OCI-LY7 (cell line): ENCODE data around the gene PCBD2. TPM values are rescaled to one million over a fixed set of nuclear protein-coding genes. Genes with fewer than 3 reads are reported as not detected.

Experiments
- BruUV-seq: library from RNA; stranded (reverse); fragments of 400-500 nt; replicated peaks from 2 replicates; lab custom pipeline; 2021; lab: Mats Ljungman, UMichigan
- CTCF ChIA-PET: fragments of 300-600 bp; sonication (Branson Sonifier 250); formaldehyde crosslinking; loops from one replicate; lab custom pipeline; 2022; ENCODE audit warnings: antibody characterized with exemption; ENCODE audit not compliant: unreplicated experiment; lab: Charles Lee
- POLR2A ChIA-PET: fragments of 300-600 bp; sonication (Branson Sonifier 250); formaldehyde crosslinking; loops from one replicate; lab custom pipeline; 2022; ENCODE audit warnings: antibody characterized with exemption; lab: Charles Lee
- DNase-seq: peaks from one replicate; pipeline ENCODE4 v3.0.0-alpha.2; 2015; ENCODE audit warnings: low spot score
- H2AFZ ChIP-seq: fragments of 200-600 bp; sonication (generic), shearing (Covaris generic); 2 replicates; pipeline ENCODE4 v1.6.1; 2014; ENCODE audit warnings: mild to moderate bottlenecking, antibody characterized with exemption, low read length, moderate library complexity
- H3K27ac ChIP-seq: fragments of 200-600 bp; sonication (generic); 2 replicates; pipeline ENCODE4 v1.5.1; 2014; ENCODE audit warnings: mixed run types, low read depth, mild to moderate bottlenecking, moderate library complexity, low read length, inconsistent platforms; ENCODE audit not compliant: poor library complexity, severe bottlenecking
- H3K36me3 ChIP-seq: fragments of 200-600 bp; sonication (generic); 2 replicates; pipeline ENCODE4 v1.6.1; 2014; ENCODE audit warnings: mild to moderate bottlenecking, antibody characterized with exemption, low read length, moderate library complexity, mixed read lengths; ENCODE audit not compliant: insufficient read depth
- H3K4me1 ChIP-seq: fragments of 200-600 bp; sonication (generic); 2 replicates; pipeline ENCODE4 v1.5.1; 2014; ENCODE audit warnings: mild to moderate bottlenecking, low read length; ENCODE audit not compliant: insufficient read depth, poor library complexity, severe bottlenecking
- H3K4me2 ChIP-seq: fragments of 200-600 bp; sonication (generic); 2 replicates; pipeline ENCODE4 v1.6.1; 2014; ENCODE audit warnings: mild to moderate bottlenecking, low read length
- H3K4me3 ChIP-seq: fragments of 200-600 bp; sonication (generic); 2 replicates; pipeline ENCODE4 v1.5.1; 2014; ENCODE audit warnings: mild to moderate bottlenecking, low read depth, low read length; ENCODE audit not compliant: poor library complexity, severe bottlenecking
- H3K79me2 ChIP-seq: fragments of 200-600 bp; sonication (generic); 2 replicates; pipeline ENCODE4 v1.6.1; 2016; ENCODE audit warnings: low read depth, mild to moderate bottlenecking, low read length, moderate library complexity, mixed read lengths; ENCODE audit not compliant: insufficient read depth
- H3K9me2 ChIP-seq: fragments of 200-600 bp; sonication (generic); 2 replicates; pipeline ENCODE4 v1.6.1; 2016; ENCODE audit warnings: mild to moderate bottlenecking, low read length, mixed read lengths; ENCODE audit not compliant: insufficient read depth
- H3K9me3 ChIP-seq: fragments of 200-600 bp; sonication (generic); 2 replicates; pipeline ENCODE4 v1.6.1; 2014; ENCODE audit warnings: mild to moderate bottlenecking, mixed run types, low read length, mixed read lengths
- H4K20me1 ChIP-seq: fragments of 200-600 bp; sonication (generic); 2 replicates; pipeline ENCODE4 v1.6.1; 2014; ENCODE audit warnings: mild to moderate bottlenecking, antibody characterized with exemption, low read length, moderate library complexity, mixed read lengths; ENCODE audit not compliant: insufficient read depth
- CTCF ChIP-seq: fragments of 200-600 bp; sonication (generic); conservative IDR thresholded peaks from 2 replicates; pipeline ENCODE4 v1.5.1; 2014; ENCODE audit warnings: mild to moderate bottlenecking, antibody characterized with exemption, low read length, moderate library complexity, mixed read lengths
- EZH2phosphoT487 ChIP-seq: fragments of 200-600 bp; sonication (generic); IDR thresholded peaks from 2 replicates; pipeline ENCODE4 v1.6.1; 2018; ENCODE audit warnings: low read depth, borderline replicate concordance, mild to moderate bottlenecking, mixed run types, antibody characterized with exemption, low read length, moderate library complexity, mixed read lengths
- intact Hi-C: fragments of 100-400 bp; cut with micrococcal nuclease; formaldehyde crosslinking; loops from one replicate; pipeline ENCODE4 v1.10.0; 2022; ENCODE audit not compliant: unreplicated experiment
- total RNA-seq, 2 experiments: library from RNA; depleted of rRNA in 1 of 2; stranded (reverse); fragments of >200 nt in 1 of 2; shearing (Covaris generic) in 1 of 2; gene quantifications; 2 replicates each; pipeline ENCODE4 v1.2.3, GENCODE V29; 2014 to 2022

The PCBD2 gene
- total RNA-seq, 2 experiments from 2014 or later, result 12.2 to 34.3 TPM

- intact Hi-C loops, result no loop called here
Measured at GRCh38 chr5:134965271-134965825, 60.4 kb downstream of the PCBD2 start.

GRCh38 chr5:134967607-134968006 lies 62.7 kb downstream of the PCBD2 start, which contains the start of gene CATSPER3:
TSS of gene CATSPER3 (plus strand) at chr5:134967907. CDS start at chr5:134967992, 85 bp downstream.
- DNase-seq, result no peak
- no peak for TF ChIP-seq EZH2phosphoT487
- TF ChIP-seq CTCF, result no peak
- no peak within 1 kb of the TSS for H3K27ac ChIP-seq
- H3K9me3 ChIP-seq, result no peaks in the 10 kb centered on the region
- POLR2A ChIA-PET, result no interaction called here
- H3K4me1 ChIP-seq, result no peaks in the 10 kb centered on the region
- H3K4me2 ChIP-seq, result no peak within 1 kb of the TSS
- H3K36me3 ChIP-seq, result peaks cover 13% of the 10 kb centered on the region; the same call in 1 of the 2 replicates
- CTCF ChIA-PET, result no interaction called here
- H4K20me1 ChIP-seq, result no peaks in the 10 kb centered on the region
- no peaks in the 10 kb centered on the region for H3K79me2 ChIP-seq
- H2AFZ ChIP-seq, result no peak within 1 kb of the TSS
- no peak within 1 kb of the TSS for H3K4me3 ChIP-seq
- no TSS peak for BruUV-seq
- no peaks in the 10 kb centered on the region for H3K9me2 ChIP-seq
- intact Hi-C loops, result no loop called here

More at GRCh38 chr5:134965271-134965825, 60.4 kb downstream of the PCBD2 start:
- no peak overlapping the region for H3K4me3 ChIP-seq
- CTCF ChIA-PET, result no interaction called here
- H3K4me2 ChIP-seq, result no peak overlapping the region
- no peaks in the 10 kb centered on the region for H4K20me1 ChIP-seq
- POLR2A ChIA-PET, result interaction anchor here (0.9 kb wide), 1 partner anchor 61 kb away, joined by 4 read pairs; no protein-coding TSS in a partner anchor
- H2AFZ ChIP-seq, result no peak overlapping the region
- H3K79me2 ChIP-seq, result no peaks in the 10 kb centered on the region
- H3K36me3 ChIP-seq, result peaks cover 22% of the 10 kb centered on the region
- H3K9me3 ChIP-seq, result no peaks in the 10 kb centered on the region
- H3K4me1 ChIP-seq, result no peaks in the 10 kb centered on the region
- H3K9me2 ChIP-seq, result no peaks in the 10 kb centered on the region
- DNase-seq, result no peak
- no TSS peak for BruUV-seq
- no peak for TF ChIP-seq CTCF
- TF ChIP-seq EZH2phosphoT487, result no peak
- H3K27ac ChIP-seq, result no peak overlapping the region

GRCh38 chr5:134968055-134968454 lies 63.1 kb downstream of the PCBD2 start:
- H2AFZ ChIP-seq, result no peak overlapping the region
- no peaks in the 10 kb centered on the region for H3K4me1 ChIP-seq
- H4K20me1 ChIP-seq, result no peaks in the 10 kb centered on the region
- H3K9me2 ChIP-seq, result no peaks in the 10 kb centered on the region
- intact Hi-C loops, result no loop called here
- H3K9me3 ChIP-seq, result no peaks in the 10 kb centered on the region
- no TSS peak for BruUV-seq
- no peak for DNase-seq
- H3K4me2 ChIP-seq, result no peak overlapping the region
- no peak overlapping the region for H3K27ac ChIP-seq
- POLR2A ChIA-PET, result no interaction called here
- H3K4me3 ChIP-seq, result no peak overlapping the region
- peaks cover 12% of the 10 kb centered on the region; the same call in 1 of the 2 replicates for H3K36me3 ChIP-seq
- CTCF ChIA-PET, result no interaction called here
- H3K79me2 ChIP-seq, result no peaks in the 10 kb centered on the region
- TF ChIP-seq EZH2phosphoT487, result no peak
- no peak for TF ChIP-seq CTCF
